A204.1 (cell line): ENCODE measurements around the gene ADAM19.

Source experiments
- FAIRE-seq: peaks from 2 replicates; lab custom pipeline; 2012; peaks lifted over from hg19 to GRCh38; lab: Jason Lieb, UNC

ADAM19 gene

GRCh38 chr5:157596487-157596886 is 20.9 kb upstream of the ADAM19 start:
- FAIRE-seq, result no peak

- no peak for FAIRE-seq
Observed at GRCh38 chr5:157594675-157595459, 19.3 kb upstream of the ADAM19 start.

DNA sequence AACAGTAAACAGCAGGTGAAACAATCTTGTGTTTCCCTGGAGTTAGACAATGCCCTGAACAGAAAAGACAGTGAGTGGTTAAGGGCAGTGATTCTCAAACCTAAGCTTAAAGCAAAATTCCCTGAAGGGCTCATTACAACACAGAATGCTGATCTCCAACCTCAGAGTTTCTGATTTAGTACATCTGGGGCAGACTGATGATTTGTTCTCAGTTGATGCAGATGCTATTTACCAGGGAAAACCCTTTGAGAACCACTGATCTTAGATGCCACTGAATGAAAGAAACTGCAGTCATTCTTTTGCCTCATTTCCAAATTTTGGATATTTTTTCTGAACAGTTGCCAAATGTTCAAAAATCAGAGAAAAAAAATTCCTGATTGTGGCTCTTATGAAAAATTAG is 18.7 kb upstream of the ADAM19 start:
- no peak for FAIRE-seq

DNA sequence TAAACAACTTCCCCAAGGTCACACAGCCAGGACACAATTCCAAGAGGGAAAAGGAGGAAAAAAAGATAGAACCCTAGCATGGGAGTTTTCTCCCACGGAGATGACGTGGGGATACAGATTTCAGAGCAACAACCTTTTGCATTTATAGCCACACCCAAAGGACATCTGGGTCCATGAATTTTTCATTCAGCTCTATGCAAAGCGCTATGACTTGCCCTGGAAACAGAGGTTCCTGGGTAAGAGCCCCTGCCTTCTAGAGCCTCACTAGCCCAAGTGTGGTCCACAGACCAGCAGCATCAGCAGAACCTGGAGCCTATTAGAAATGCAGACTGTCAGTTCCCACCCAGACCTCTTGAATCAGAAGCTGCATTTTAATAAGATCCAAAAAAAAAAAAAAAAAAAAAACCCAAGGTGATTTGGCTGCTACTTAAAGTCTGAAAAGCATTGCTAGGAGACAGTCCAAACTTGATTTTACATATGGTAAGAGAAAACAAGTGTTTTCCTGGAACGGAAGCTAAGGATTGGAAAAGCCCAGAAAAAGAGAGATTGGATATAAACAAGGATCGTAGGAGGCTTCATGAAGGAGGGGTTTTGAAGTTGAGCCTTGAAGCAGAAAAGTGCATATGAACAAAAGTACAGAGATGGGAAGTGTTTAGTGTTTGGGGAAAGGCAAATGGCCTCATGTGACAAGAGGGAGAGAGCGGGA is 17.6 kb upstream of the ADAM19 start:
- FAIRE-seq, result no peak

GRCh38 chr5:157592594-157592993 is 17.0 kb upstream of the ADAM19 start:
- no peak for FAIRE-seq

GRCh38 chr5:157590478-157590877 is 14.9 kb upstream of the ADAM19 start:
- no peak for FAIRE-seq

DNA sequence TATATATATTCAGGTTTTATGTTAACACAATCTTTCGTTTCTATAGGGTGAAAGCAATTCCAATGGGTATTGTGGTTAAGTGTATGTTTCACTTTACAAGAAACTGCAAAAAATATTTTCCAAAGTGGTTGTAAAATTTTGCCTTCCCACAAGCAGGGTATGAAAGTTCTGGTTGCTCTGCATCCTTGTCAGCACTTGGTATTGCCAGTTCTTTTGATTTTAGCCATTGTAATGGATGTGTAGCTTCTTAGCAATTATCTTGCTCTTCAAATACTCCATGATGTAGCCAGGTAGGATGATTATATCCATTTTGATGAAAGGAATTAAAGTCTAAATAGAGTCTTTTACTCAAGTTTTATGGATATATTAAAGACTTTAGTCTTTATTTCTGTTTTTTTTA is 9.1 kb upstream of the ADAM19 start:
- no peak for FAIRE-seq

GRCh38 chr5:157582731-157583620 is 7.4 kb upstream of the ADAM19 start:
- no peak for FAIRE-seq

- no peak for FAIRE-seq
Observed at GRCh38 chr5:157581901-157582300, 6.3 kb upstream of the ADAM19 start.

- FAIRE-seq, result no peak
Observed at GRCh38 chr5:157578079-157578780, 2.7 kb upstream of the ADAM19 start.

DNA sequence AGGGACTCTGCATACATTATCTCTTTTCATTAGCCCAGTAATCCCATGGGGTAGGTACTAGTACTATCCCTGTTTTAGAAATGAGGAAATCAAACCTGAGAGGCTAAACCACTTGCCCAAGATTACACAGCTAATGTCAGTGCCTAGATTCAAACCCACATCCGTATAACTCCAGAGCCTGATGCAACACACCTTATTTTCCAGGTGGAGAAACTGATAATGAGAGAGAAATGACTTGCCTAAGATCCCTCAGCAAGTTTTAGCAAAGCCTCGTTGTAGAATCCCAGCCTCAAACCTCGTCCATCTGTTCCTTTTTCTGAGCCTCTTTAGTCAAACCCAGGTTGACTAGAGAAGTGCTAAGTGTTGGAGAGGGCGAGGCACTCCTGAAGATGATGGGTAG is 1.1 kb upstream of the ADAM19 start:
- FAIRE-seq, result no peak

DNA sequence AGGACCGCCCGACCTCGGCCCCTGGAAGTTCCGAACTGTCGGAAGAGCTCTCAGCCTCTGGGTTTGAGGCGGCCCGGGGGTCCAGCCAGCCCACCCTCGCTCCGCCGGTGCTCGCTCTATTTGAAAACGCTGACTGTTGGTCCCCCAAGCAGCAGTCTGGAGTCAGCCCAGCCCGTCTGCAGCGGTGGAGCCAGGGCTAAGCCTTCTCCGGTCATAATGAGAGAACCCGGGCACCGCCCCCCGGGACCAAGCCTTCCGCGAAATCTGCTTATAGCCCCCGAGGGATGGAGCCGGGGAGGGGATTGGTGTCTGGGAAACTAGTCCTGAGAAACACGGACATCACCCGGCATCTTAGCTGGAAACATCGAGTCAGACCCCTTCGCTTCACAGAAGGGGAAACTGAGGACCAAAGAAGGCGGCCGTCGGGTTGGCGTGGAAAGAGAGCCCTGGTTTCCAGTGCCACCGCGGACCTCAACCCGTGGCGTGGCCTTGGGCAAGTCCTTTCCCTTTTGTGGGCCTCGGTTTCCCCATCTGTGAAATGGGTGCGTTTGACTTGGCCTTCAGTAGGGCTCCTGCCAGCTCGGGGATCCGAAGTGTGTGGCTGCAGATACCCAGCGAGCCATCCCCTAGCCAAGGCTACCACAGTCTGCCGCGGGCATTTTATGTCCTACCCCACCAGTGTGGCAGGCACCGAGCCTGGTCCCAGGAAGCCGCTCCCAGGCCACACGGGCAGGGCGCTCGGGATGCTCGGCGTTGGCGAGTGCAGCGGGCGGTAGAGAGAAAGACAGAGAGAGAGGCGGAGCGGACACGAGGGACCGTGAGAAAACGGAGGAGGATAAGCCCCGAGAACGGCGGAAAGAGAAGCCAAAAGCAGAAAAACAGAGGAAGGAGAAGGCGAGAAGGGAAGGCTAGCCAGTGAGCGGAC is 857 bp downstream of the ADAM19 start:
- no peak for FAIRE-seq

DNA sequence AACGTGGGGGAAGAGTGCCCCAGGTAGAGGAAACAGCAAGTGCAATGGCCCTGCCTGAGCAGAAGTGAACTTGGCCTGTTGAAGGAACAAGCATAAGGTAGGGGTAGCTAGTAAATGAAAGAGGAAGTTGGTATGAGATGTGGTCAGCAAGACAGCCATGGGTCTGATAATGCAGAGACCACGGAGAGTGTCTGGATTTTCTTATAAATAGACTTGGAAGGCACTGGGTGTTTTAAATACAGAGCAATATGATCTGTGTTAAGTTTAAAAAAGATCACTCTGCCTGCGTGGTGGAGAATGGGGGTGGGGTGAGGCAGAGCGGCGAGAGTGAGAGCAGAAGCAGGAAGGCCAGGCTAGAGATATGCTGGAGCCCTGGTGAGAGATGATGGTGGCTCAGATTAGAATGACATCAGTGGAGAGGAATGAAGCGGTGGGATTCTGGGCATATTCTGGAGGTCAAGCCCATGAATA is 4.2 kb downstream of the ADAM19 start:
- no peak for FAIRE-seq

DNA sequence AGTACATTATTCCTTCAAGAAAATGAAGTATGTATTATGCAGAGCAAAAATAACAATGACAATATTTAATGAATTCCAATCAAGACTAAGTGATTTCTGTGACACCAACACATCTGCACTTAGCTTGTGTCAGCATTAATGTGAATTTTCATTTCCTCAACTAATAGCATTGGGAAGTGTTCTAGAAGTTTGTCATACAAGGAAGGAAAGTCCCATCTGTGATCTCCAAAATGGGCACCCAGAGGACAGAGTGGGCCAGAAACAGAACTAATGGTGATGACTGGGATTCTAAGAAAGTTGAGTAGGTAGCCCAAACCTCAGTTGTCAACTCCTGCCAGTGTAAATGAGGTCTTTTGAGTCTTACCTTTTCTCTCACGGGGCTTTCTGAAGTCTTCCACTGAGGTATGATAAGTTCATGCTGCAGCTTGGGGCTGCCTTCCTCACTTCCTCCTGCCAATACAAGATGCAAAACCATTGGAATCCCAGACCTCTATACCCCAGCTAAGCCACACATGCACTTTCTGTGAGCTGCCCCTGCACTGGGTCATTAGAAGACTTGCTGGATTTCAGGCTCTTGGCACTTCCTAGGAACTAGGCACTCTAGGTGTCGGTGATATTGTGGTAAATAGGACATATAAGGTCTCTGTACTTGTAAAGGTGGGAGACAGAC is 4.9 kb downstream of the ADAM19 start:
- FAIRE-seq, result no peak

- no peak for FAIRE-seq
Observed at GRCh38 chr5:157568720-157569119, 6.9 kb downstream of the ADAM19 start.

GRCh38 chr5:157568222-157568621 is 7.4 kb downstream of the ADAM19 start:
- no peak for FAIRE-seq

GRCh38 chr5:157566902-157567489 is 8.6 kb downstream of the ADAM19 start:
- no peak for FAIRE-seq

DNA sequence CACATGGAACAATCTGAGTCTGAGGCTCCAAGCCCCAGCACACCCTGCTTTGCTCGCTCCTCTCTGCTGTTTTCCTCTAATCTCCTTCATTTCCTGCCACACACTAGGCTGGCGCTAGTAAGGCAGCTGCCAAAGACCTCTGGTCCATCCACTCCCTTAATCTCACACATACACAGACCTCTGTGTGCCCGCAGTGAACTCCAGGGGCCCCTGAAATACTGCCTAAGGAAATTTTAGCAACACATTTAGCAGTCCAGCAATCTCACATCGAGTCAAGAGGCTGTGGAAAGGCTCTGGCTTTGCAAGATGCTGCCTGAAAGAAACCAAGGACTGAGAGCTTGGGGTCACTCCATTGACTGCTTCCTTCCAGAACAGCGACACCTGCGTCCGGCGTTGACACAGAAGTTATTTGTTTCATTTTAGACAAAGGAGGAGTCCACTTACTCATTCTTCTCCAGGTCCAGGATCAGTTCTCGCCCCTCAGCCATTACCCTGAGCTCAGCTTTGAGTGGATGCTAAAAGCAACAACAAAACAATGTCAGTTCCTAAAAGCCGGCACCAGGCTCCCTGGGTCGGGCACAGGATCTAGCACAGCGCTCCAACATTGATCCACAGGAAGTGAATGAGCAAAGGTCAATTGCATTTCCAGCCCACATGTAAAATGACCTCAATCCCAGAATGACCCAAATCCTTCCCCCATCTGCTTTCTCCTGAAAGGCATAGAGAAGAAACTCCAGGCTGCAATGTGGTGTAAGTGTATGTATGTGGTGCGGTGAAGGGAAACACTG is 11.5 kb downstream of the ADAM19 start:
- no peak for FAIRE-seq

DNA sequence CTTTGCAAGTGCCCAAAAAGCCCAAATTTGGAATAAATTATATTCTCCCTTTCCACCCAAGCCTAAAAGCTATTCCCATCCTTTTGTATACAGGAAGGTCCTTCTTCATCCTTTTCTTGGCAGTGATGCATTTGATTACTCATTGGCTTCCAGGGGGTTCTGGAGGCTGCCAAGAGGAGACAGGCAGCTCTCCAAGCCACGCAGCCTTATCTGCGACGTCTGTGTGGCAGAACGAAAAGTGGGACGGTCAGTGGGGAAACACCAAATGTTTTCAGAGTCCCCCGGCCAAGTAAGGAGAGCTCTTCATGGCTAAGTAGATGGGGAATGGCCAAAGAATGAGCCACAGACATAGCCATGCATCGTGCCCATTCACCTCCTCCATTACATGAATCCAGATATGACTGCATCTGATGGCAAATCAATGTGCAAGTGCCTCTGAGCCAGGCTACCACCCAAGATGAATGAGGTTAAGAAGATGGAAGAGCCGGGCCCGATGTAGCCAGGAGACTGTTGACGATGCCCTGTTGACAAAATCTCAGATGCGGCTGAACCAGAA is 12.1 kb downstream of the ADAM19 start:
- FAIRE-seq, result no peak
